HL-60 (cell line): ENCODE data around the gene CD44.

Experiments
- DNase-seq, 2 experiments: peaks; one replicate each; pipeline ENCODE4 v3.0.0-alpha.2; 2010 to 2020; ENCODE audit warnings: low read depth in 1 of 2, low spot score in 1 of 2
- H3K27ac ChIP-seq: fragments of 250-450 bp; sonication (Bioruptor Pico); replicated peaks from 2 replicates; pipeline ENCODE4 v1.5.1; 2020; ENCODE audit warnings: mild to moderate bottlenecking, moderate library complexity
- H3K27me3 ChIP-seq: fragments of 250-450 bp; sonication (Bioruptor Pico); 2 replicates; pipeline ENCODE4 v1.5.1; 2021; ENCODE audit warnings: mild to moderate bottlenecking, moderate library complexity; ENCODE audit not compliant: insufficient read depth, poor library complexity, severe bottlenecking
- H3K4me3 ChIP-seq: replicated peaks from 2 replicates; pipeline ENCODE4 v1.5.1; 2011; ENCODE audit warnings: mild to moderate bottlenecking, control low read depth, low read length; ENCODE audit not compliant: insufficient read depth
- CTCF ChIP-seq: IDR thresholded peaks from one replicate; pipeline ENCODE4 v1.5.1; 2011; ENCODE audit warnings: low read length, control low read depth, inconsistent platforms; ENCODE audit not compliant: insufficient read depth
- GABPA ChIP-seq: IDR thresholded peaks from 2 replicates; pipeline ENCODE4 v1.6.1; 2012; ENCODE audit warnings: low read depth
- POLR2AphosphoS5 ChIP-seq: IDR thresholded peaks from 2 replicates; pipeline ENCODE4 v1.6.1; 2012; ENCODE audit warnings: low read depth
- REST ChIP-seq: IDR thresholded peaks from 2 replicates; pipeline ENCODE4 v1.6.1; 2012; ENCODE audit warnings: low read depth; ENCODE audit not compliant: insufficient replicate concordance
- SPI1 ChIP-seq: IDR thresholded peaks from 2 replicates; pipeline ENCODE4 v1.6.1; 2012; ENCODE audit warnings: low read depth, mild to moderate bottlenecking, borderline replicate concordance

The CD44 gene

GRCh38 chr11:35100013-35100383 lies 39.0 kb upstream of the CD44 start:
- Histone ChIP-seq H3K27me3 (no peaks in the 10 kb centered on the region), H3K27ac (no peak overlapping the region), H3K4me3 (no peak overlapping the region)
- TF ChIP-seq REST (no peak), SPI1 (no peak), CTCF (no peak), GABPA (no peak), POLR2AphosphoS5 (no peak)
- no peak for DNase-seq

- no peak for DNase-seq
- Histone ChIP-seq H3K4me3 (no peak overlapping the region), H3K27ac (no peak overlapping the region), H3K27me3 (no peaks in the 10 kb centered on the region)
- TF ChIP-seq GABPA: no peak
- TF ChIP-seq REST: no peak
- no peak for TF ChIP-seq CTCF
- no peak for TF ChIP-seq POLR2AphosphoS5
- TF ChIP-seq SPI1: no peak
Measured at GRCh38 chr11:35101223-35101622, 37.7 kb upstream of the CD44 start.

GRCh38 chr11:35102267-35102666 lies 36.7 kb upstream of the CD44 start:
- no peak overlapping the region for H3K27ac ChIP-seq
- TF ChIP-seq GABPA: no peak
- TF ChIP-seq CTCF: no peak
- no peak for TF ChIP-seq REST
- TF ChIP-seq SPI1: no peak
- no peak for TF ChIP-seq POLR2AphosphoS5
- no peaks in the 10 kb centered on the region for H3K27me3 ChIP-seq
- no peak for DNase-seq
- H3K4me3 ChIP-seq: no peak overlapping the region
